Pancreas (tissue), 10 donors: ENCODE data around the gene NRTN. TPM values are rescaled to one million over a fixed set of nuclear protein-coding genes. Genes with fewer than 3 reads are reported as not detected.
"Not testable (repeated sequence)": the region's sequence is repeated elsewhere in the genome, so short reads cannot be mapped to it uniquely, and the experiment has no call there.

Experiments used
- ATAC-seq, 4 donors: fragments of 200-7000 bp; cut with Tn5 transposase; one replicate each; pipeline versions ENCODE4 v1.8.0 to v1.9.1; 2020; ENCODE audit warnings: mild to moderate bottlenecking in 4 of 4, moderate library complexity in 4 of 4
- DNase-seq, 6 donors: peaks; one replicate each; pipeline ENCODE4 v3.0.0-alpha.2; 2020
- FAIRE-seq: peaks from 2 replicates; lab custom pipeline; 2012; peaks lifted over from hg19 to GRCh38; lab: Jason Lieb, UNC
- H3K27ac ChIP-seq, 4 donors: fragments of 200-600 bp; sonication (generic); 1 replicate in 3 of 4; 2 replicates in 1 of 4; pipeline versions ENCODE4 v1.5.0 to v1.8.0; 2020
- H3K27me3 ChIP-seq, 4 donors: fragments of 200-600 bp; one replicate each; pipeline ENCODE4 v1.8.0; 2021
- H3K36me3 ChIP-seq, 3 donors: fragments of 200-600 bp; sonication (generic) in 1 of 3; one replicate each; pipeline versions ENCODE4 v1.5.0 to v1.8.0; 2020 to 2021
- H3K4me1 ChIP-seq, 3 donors: fragments of 200-600 bp; one replicate each; pipeline ENCODE4 v1.8.0; 2021
- H3K4me3 ChIP-seq, 4 donors: fragments of 200-600 bp; sonication (generic) in 2 of 4; one replicate each; pipeline versions ENCODE4 v1.5.0 to v1.8.0; 2020 to 2021
- H3K9me3 ChIP-seq, 4 donors: fragments of 200-600 bp; one replicate each; pipeline ENCODE4 v1.8.0; 2021
- WGBS, 2 donors: extraction: QIAGEN DNeasy Blood & Tissue Kit; methylation state at CpG; one replicate each; pipeline ENCODE4 v1.1.7; 2013; 5-methylcytosine and 5-hydroxymethylcytosine counted together
- intact Hi-C, 3 donors: fragments of 100-400 bp; cut with DNase I; formaldehyde crosslinking; loops; one replicate each; pipeline versions ENCODE4 v1.11.1 to v1.14.2; 2022
- polyA plus RNA-seq, 2 donors: library from polyadenylated mRNA; stranded (reverse); fragments of 200-250 nt; gene quantifications; one replicate each; pipeline ENCODE4 v1.2.3, GENCODE V29; 2013
- total RNA-seq, 6 donors: library from RNA; stranded (reverse); fragmentation: NEBNext Ultra II Directional in 4 of 6; extraction: Animal tissue kit (Norgen Biotek cat#: 25700) in 4 of 6; gene quantifications; one replicate each; pipeline versions ENCODE4 v1.2.1 to v1.2.4, GENCODE V29; 2021 to 2023
- TF ChIP-seq, protein P1 (sequence below), 4 donors: fragments of 200-600 bp; sonication (generic) in 3 of 4; IDR thresholded peaks; one replicate each; pipeline versions ENCODE4 v1.5.0 to v1.8.0; 2021; ENCODE audit warnings: antibody characterized with exemption in 4 of 4
- donor health status: healthy with polysubstance abuse.
- donor health status: DM: no; HTN: no; CAD: no; lungs with moderate emphysema.
- donor health status: DM: no; HTN: no; CAD: no.
- donor health status: control.
- donor health status: control.
- donor health status: Bipolar disorder and iron deficiency.
- donor health status: DM: yes; HTN: yes; CAD: no.
- donor health status: DM: no; HTN: no; CAD: no.
- donor health status: DM: no; HTN: no; CAD: no.
- donor health status: DM: yes; HTN: yes; CAD: no.

The NRTN gene
- total and polyA plus RNA-seq, 8 donors: 5.0 to 15.2 (median 9.8) TPM

DNA sequence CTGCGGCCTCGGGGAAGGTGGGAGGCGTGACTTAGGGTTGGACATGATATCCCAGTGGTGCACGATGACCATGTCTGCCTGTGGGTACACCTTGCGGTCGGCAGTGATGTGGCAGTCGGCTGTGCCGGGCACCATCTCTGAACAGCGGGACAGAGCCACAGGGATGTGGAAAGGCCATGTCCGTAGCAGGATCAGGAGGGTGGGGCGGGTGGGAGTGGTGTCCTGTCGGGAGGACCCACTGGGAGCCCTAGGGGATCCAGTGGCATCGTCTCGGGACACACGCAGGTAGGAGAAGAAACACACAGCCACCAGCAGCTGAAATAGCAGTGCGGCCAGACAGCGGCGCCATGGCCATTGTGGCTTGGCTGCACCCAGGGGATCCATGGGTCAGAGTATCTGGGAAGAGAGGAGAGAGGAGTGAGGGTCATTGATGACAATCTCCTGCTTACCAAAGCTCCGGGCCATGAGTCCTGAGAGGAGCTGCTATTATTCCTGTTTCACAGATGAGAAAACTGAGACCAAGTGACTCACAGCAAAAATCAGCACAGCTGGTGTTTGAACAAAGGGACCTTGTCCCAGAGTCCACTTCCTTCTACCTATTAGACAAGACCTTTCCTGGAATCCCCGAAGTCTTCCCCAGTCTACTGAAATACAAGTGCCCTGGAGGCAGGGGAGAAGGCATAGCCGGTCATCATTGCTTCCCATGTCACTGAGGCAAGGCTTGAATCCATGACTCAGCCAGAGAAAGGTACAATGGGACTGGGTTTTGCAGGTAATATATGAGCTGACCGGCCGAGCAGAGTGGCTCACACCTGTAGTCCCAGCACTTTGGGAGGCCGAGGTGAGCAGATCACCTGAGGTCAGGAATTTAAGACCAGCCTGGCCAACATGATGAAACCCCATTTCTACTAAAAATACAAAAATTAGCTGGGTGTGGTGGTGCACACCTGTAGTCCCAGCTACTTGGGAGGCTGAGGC is 39.9 kb downstream of the NRTN start:
- Histone ChIP-seq H3K36me3 (no peaks in the 10 kb centered on the region), H3K4me1 (no peaks in the 10 kb centered on the region), H3K27ac (no peak overlapping the region), H3K27me3 (no peaks in the 10 kb centered on the region), H3K9me3 (no peaks in the 10 kb centered on the region), H3K4me3 (no peak overlapping the region)
- no peak for ATAC-seq
- intact Hi-C loops: no loop called here
- no peak for FAIRE-seq
- WGBS, 2 donors: 76 to 87% methylated on average over 24 of the region's 24 CpGs
- no peak for DNase-seq
- TF ChIP-seq, protein P1, sequence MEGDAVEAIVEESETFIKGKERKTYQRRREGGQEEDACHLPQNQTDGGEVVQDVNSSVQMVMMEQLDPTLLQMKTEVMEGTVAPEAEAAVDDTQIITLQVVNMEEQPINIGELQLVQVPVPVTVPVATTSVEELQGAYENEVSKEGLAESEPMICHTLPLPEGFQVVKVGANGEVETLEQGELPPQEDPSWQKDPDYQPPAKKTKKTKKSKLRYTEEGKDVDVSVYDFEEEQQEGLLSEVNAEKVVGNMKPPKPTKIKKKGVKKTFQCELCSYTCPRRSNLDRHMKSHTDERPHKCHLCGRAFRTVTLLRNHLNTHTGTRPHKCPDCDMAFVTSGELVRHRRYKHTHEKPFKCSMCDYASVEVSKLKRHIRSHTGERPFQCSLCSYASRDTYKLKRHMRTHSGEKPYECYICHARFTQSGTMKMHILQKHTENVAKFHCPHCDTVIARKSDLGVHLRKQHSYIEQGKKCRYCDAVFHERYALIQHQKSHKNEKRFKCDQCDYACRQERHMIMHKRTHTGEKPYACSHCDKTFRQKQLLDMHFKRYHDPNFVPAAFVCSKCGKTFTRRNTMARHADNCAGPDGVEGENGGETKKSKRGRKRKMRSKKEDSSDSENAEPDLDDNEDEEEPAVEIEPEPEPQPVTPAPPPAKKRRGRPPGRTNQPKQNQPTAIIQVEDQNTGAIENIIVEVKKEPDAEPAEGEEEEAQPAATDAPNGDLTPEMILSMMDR (IDR thresholded peaks at IDR 0.05): no peak

DNA sequence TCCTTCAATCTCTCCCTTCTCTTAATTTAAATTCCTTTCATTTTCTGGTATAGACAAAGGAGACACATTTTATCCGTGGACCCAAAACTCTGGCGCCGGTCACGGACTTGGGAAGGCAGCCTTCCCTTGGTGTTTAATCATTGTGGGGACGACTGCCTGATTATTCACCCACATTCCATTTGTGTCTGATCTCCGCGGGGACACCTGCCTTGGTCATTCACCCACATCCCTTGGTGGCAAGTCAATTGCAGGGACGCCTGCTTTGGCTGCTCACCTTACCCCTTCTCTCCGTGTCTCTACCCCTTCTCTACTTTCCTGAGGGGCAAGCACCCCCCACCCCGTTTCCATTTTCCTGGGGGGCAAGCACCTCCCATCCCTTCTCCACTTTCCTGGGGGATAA is 43.0 kb downstream of the NRTN start:
- H3K9me3 ChIP-seq, H3K4me3 ChIP-seq, FAIRE-seq, intact Hi-C loops, H3K36me3 ChIP-seq, H3K27ac ChIP-seq, DNase-seq, ATAC-seq, H3K27me3 ChIP-seq, H3K4me1 ChIP-seq: not testable (repeated sequence)
- whole genome bisulfite sequencing, 2 donors: 48 to 50% methylated on average over 10 of the region's 10 CpGs

DNA sequence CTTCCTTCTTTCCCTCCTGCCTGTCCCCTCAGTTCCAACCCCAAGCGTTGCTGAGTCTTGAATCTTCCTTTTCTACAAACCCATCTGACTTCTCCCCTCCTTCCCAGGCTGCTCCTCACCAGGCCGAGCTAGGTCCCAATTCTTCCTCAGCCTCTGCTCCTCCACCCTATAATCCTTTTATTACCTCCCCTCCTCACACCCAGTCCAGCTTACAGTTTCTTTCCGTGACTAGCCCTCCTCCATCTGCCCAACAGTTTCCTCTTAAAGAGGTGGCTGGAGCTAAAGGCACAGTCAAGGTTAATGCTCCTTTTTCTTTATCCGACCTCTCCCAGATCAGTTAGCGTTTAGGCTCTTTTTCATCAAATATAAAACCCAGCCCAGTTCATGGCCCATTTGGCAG is 43.8 kb downstream of the NRTN start:
- H3K36me3 ChIP-seq, H3K9me3 ChIP-seq, intact Hi-C loops, DNase-seq, H3K4me1 ChIP-seq, FAIRE-seq, ATAC-seq, H3K27me3 ChIP-seq, H3K4me3 ChIP-seq: not testable (repeated sequence)
- WGBS, 2 donors: 55 to 67% methylated on average over 5 of the region's 5 CpGs
- H3K27ac ChIP-seq: peak overlapping the region in 1 of 4 donors; percentile 89

DNA sequence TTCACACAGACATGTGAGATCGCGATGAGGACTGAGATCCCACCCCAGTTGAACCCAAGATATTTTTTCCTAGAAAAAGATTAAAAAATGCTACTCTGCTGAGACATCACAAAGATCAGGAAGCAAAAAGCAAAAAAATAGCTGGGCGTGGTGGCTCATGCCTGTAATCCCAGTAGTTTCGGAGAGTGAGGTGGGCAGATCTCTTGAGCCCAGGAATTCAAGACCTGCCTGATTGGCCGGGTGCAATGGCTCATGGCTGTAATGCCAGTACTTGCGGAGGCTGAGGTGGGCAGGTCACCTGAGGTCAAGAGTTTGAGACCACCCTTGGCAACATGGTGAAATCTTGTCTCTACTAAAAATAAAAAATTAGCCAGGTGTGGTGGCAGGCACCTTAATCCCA is 45.3 kb downstream of the NRTN start:
- H3K4me3 ChIP-seq: peak overlapping the region in 1 of 4 donors; percentile 7
- H3K36me3 ChIP-seq: no peaks in the 10 kb centered on the region
- peak; percentile 31 to 48 (median 40) for ATAC-seq
- H3K27ac ChIP-seq: peak overlapping the region; percentile 41 to 89 (median 75)
- no peaks in the 10 kb centered on the region for H3K9me3 ChIP-seq
- intact Hi-C loops: no loop called here
- DNase-seq: no peak
- FAIRE-seq: no peak
- no peaks in the 10 kb centered on the region for H3K27me3 ChIP-seq
- no peaks in the 10 kb centered on the region for H3K4me1 ChIP-seq
- TF ChIP-seq, protein P1 (IDR thresholded peaks at IDR 0.05): no peak
- 69 to 79% methylated on average over 6 of the region's 6 CpGs for WGBS, 2 donors

DNA sequence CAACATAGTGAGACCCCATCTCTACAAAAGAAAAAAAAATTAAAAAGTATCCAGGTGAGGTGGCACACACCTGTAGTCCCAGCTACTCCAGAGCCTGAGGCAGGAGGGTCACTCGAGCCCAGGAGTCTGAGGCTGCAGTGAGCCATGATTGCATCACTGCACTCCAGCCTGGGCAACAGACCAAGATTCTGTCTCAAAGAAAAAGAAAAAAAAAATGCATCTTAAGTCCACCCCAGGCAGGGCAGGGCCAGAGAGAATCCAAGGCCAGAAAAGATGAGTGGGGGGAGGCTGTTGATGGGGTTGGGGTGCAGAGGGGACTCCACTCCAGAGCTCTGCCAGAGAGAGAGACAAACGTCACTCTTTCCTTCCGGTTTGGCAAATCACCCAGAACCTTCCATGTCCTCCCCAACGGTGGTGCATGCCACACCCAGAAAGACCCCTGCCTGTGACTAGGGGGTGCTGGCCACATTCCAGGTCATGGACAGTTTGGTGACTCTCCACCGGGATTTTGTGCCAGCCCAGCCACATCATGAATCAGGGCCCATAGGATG is 46.0 kb downstream of the NRTN start:
- DNase-seq (peak in 4 of 6 donors; percentile 43 to 75 (median 58)), FAIRE-seq (no peak), ATAC-seq (peak; percentile 83 to 85 (median 84))
- 6 to 19% methylated on average over 5 of the region's 5 CpGs for WGBS, 2 donors
- peak overlapping the region; percentile 55 to 89 (median 75) for H3K27ac ChIP-seq
- TF ChIP-seq, protein P1 (IDR thresholded peaks at IDR 0.05): no peak
- peak overlapping the region in 1 of 4 donors; percentile 10 for H3K4me3 ChIP-seq
- no peaks in the 10 kb centered on the region for H3K36me3 ChIP-seq
- no peaks in the 10 kb centered on the region for H3K27me3 ChIP-seq
- intact Hi-C loops: no loop called here
- H3K4me1 ChIP-seq: no peaks in the 10 kb centered on the region
- H3K9me3 ChIP-seq: no peaks in the 10 kb centered on the region
